Left hindlimb (tissue), 1 donor: Measurements from ENCODE around the gene BORCS5.

ENCODE experiments used
- DNase-seq: peaks from one replicate; pipeline ENCODE4 v3.0.0-alpha.2; 2018

Gene BORCS5

DNA sequence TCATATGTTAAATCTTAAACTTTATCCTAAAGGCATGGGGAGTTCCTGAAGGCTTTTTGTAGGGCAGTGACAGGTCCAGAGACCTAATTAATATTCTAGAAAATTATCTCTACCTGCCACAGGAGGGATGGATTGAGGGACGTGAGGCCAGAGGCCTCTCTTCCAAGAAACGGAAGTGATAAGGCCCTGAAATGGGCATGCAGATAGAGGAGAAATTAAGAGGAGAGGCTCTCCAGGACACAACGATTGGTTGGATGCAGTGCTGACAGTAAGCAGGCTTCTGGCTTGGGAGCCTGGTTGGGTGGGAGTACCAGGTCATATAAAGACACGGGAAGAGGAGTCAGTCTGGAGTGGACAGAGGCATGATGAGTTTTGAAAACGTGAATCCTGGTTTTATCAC lies 3.1 kb upstream of the BORCS5 start:
- no peak for DNase-seq

- no peak for DNase-seq
Measured at GRCh38 chr12:12356467-12356895, 397 bp upstream of the BORCS5 start.

DNA sequence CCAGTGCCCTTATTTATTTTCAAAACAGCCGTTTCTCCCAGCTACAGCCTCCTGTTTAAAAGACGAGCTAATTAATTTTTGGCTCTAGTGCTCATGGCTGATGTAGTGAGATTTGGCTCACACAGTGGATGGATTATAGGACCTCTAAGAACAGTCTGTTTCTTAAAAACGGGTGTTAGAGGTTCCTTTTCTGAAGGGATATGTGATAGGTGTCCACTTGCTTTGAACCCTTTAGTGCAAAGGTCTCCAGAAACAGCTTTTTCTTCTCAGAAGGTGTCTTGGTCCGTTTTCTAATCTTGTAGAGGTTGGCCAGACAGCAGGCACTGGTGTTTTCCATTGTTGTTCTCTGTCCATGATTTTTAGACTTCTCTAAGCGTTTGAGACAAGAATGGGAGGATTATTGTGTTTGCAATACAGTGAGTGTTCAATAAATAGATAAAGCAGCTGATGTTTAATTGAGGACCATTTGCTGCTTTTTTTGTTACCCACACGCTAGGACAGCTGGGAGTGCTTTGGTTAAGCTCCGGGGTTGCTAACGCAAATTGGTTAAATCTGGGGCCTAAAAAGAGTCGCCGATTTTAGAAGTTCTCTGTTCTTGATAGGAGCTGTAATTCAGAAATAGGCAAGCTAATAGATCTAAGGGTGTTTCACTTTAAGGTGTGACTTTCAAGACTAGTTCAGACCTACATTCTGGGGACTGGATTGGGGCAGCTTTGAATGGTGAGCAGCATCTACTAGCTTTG lies 1.0 kb downstream of the BORCS5 start:
- DNase-seq, result no peak

GRCh38 chr12:12358528-12358927 lies 1.6 kb downstream of the BORCS5 start:
- no peak for DNase-seq

DNA sequence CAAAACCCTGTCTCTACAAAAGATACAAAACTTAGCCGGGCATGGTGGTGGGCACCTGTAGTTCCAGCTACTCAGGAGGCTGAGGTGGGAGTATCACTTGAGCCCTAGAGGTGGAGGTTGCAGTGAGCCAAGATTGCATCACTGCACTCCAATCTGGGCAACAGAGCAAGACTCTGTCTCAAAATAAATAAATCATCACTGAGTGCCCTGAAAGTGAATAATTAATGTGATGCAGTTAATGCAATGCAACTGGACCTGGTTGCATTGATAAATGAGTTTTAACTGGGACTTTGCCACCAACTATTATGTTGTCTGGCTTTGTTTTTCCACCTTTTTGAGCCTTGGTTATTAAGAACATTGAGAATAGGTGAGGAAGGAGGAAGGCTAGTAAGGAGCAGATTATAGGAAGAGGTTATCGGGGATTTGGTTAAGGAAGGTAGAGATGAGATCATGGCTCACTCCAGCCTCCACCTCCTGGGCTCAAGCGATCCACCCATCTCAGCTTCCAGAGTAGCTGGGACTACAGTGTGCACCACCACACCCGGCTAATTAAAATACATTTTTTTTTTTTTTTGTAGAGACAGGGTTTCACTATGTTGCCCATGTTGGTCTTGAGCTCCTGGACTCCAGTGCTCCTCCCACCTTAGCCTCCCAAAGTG lies 8.0 kb downstream of the BORCS5 start:
- no peak for DNase-seq

DNA sequence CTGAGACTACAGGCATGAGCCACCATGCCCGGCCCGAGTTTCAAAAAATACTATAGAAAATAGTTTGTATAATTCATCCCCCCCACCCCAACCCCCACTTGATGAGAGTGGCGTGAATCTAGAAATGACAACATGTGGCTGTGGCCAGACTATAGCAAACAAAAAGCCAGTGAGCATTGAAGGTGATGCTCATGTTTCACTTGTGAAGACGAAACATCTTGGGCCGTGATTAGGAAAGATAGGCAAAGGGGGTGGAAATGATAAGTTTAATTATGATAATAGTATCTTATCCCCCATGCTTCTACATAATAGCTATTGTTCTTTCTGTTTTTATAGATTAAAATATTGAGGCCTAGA lies 8.5 kb downstream of the BORCS5 start:
- DNase-seq, result no peak

DNA sequence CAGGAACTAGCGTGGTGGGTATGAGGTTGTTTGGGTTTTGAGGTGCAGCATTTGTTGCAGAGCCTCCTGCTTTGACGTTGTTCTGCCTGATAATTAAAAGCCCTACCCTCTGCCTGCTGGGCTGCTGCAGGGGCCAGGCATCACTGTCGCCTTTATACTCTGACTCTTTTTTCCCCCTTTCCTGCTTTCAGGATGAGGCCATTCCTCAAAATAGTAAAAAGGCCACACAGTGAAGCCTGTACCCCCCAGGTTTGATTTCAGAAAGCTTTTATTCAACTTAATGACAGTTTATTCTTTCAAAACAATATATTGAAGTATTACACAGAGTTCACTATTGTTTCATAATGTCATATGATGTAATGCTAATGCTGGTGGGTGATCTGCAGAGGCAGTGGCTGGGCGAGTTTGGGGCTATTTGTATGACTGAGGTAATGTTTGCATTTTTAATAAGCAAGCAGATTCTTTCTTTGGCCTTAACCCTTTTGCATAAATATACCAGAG lies 9.1 kb downstream of the BORCS5 start:
- no peak for DNase-seq

DNA sequence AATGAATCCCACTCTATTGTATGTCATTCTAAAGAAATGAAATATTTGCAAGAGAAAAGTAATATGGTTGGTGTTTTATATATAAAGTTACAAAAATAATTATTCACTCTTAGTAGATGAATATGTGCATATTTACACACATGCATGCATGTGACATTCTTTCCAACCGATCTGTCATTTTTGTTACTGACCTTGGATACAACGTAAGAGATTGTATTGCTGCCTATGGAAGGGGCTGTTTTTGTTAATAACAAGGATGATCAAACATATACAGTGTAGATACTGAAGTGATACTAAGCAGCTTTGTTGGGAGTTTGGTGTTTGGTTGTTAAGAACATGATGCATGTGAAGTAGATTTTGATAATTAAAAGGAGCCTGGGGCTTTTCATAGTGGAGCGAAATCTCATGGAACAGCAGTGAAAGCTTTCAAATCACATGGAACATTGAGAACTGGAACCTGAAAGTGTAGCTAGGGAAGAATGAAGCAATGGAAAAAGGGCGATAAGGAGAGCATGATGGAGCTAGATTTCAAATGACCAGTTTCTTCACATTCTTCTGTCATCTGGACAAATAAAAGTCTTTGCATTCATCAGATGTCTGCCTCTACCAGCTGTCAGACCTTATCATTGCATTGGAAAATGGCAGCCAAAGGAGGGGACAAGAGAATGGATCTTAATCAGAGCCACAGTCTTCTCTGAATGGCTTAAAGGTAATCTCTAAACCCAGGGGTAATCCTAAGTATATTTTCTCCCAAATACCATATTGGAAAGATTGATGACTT lies 10.0 kb downstream of the BORCS5 start:
- no peak for DNase-seq

DNA sequence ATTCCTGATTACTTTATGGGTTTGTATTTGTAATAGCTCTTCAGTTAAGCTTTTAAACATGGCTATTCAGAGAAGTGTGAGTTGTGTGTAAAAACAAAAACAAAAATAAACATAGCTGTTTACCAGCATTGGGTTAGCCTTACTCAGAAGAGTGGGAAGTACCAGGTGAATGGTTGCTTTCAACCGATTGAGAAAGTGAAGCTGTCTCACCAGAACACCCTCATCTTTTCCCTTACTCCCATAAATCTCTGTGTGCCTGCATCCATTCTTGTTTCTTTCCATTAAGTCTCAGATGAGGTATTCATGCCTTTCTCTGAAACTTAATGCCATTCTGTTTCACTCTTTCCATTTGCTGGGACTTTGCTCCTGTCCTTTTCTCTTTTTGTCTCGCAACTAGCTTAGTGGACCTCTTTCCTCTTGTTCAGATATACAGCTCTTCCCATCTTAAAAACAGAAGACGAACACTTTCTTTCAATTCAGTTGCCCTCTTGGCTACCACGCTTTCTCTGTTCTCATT lies 10.7 kb downstream of the BORCS5 start:
- DNase-seq, result no peak

GRCh38 chr12:12372946-12373722 lies 16.3 kb downstream of the BORCS5 start:
- no peak for DNase-seq

- DNase-seq, result no peak
Measured at GRCh38 chr12:12376646-12377448, 20.0 kb downstream of the BORCS5 start.

DNA sequence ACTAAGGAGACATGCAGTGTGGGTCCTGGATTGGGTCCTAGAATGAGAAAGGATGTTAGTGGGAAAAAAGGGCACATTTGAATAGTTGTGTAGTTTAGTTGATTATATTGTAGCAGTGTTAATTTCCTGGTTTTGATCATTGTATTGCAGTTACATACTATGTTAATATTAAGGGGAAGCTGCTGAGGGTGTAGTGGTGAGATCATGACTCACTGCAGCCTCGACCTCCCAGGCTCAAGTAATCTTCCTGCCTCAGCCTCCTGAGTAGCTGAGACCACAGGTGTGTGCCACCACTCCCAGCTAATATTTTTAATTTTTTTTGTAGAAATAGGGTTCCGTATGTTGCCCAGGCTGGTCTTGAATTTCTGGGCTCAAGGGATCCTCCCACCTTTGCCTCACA lies 21.7 kb downstream of the BORCS5 start:
- DNase-seq, result no peak

DNA sequence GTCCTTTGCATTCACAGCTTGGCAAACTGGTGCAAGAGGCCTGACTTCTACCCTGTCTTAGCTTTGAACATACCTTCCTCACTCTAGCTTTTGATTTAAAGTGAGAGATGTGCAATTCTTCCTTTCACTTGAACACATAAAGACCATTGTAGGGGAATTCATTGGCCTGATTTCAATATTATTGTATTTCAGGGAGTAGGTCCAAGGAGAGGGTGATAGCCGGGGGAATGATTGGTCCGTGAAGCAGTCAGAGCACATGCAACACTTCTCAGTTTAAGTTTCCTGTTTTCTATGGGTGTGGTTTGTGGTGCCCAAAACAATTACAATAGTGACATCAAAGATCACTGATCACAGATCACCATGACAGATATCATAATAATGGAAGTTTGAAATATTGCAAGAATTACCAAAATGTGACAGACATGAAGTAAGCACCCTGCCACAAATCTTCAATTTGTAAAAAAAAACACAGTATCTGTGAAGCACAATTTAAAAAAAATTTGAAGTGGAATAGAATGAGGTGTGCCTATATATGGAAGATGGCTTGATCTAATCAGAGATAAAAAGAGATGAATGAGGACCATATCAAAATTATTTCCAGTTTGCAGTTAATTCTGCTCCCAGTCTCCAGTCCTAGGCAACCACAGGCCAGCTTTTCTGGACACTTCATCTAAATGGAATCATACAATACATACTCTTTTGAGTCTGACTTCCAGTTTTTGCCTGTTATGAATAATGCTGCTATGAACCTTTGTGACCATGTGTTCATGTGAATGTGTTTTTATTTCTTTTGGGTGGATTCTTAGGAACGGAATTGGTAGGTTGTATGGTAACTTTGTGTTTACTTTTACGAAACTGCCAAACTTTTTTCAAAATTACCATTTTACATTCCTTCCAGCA lies 23.2 kb downstream of the BORCS5 start:
- DNase-seq, result no peak

DNA sequence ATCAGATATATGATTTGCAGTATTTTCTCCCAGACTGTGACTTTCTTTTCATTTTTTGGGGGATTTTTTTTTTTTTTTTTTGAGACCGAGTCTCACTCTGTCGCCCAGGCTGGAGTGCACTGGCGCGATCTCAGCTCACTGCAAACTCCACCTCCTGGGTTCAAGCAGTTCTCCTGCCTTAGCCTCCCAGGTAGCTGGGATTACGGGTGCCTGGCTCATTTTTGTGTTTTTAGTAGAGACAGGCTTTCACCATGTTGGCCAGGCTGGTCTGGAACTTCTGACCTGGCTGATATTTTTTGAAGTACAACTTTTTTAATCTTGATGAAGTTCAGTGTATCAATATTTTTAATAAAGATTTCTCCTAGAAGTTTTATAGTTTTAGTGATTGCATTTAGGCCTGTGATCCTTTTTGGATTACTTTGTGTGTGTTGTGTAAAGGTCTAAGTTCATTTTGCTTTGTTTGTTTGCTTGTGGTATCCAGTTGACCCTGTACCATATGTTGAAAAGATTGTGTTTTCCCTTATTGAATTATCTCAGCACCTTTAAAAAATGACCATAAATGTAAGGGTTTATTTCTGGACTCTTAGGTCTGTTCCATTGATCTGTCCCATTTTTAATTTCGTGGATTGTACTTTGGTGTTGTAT lies 24.2 kb downstream of the BORCS5 start:
- DNase-seq, result no peak

DNA sequence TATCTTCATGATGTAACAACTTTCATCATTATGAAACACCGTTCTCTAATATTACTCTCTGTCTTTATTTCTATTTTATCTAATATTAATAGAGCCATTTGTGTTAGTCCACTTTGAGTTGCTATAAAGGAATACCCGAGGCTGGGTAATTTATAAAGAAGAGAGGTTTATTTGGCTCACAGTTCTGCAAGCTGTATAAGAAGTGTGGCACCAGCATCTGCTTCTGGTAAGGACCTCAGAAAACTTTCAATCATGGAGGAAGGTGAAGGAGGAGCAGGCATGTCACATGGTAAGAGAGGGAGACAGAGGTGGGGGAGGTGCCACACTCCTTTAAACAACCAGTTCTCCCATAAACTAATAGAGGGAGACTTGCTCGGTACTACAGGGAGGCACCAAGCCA lies 25.1 kb downstream of the BORCS5 start:
- no peak for DNase-seq

DNA sequence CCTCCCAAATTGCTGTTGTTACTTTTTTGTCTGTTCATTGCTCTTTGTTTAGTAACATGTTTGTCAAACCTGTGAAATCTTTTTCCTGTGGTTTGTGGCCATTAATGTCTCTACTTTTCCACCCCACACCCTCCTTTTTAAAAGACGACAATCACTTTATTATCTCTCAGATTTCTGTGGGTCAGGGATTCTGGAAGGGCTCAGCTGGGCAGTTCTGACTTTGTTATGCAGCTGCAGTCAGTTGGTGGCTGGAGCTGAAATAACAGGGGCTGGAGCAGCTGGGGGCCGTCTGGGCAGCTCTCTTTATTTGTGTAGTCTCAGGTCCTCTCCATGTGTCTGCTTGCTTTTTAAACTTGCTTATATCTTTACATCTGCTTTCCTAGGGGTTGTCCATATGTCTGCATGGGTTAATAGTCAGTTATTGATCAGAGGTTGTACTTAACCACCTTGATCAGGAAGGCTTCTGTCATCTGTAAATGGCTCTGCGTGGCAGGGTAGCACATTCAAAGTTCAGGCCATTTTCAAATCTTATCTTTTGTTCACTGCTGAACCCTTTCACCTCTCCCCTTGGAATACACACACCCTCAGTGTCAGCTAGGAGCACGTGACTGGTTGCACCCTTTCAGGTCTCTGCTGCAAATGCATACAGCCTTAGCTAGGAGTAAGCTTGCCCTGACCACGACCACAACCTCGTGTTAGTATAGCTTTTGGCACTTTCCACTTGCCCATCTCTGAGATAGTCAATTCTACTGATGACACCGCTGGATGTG lies 27.9 kb downstream of the BORCS5 start:
- no peak for DNase-seq

GRCh38 chr12:12387501-12387900 lies 30.6 kb downstream of the BORCS5 start:
- DNase-seq, result no peak

GRCh38 chr12:12392413-12392812 lies 35.5 kb downstream of the BORCS5 start:
- no peak for DNase-seq

- DNase-seq, result no peak
Measured at GRCh38 chr12:12393171-12393570, 36.3 kb downstream of the BORCS5 start.
